HEK293T (cell line): ENCODE measurements around the gene OXGR1.

Source experiments
- BHLHE40 ChIP-seq: fragments of 450-650 bp; IDR thresholded peaks from 2 replicates; pipeline ENCODE4 v1.6.1; 2016; ENCODE audit warnings: mild to moderate bottlenecking, moderate library complexity, borderline replicate concordance
- CTBP1 ChIP-seq: fragments of 450-650 bp; IDR thresholded peaks from 2 replicates; pipeline ENCODE4 v1.6.1; 2016; ENCODE audit warnings: borderline replicate concordance
- SP1 ChIP-seq: fragments of 450-650 bp; IDR thresholded peaks from 2 replicates; pipeline ENCODE4 v1.6.1; 2017
- TARDBP ChIP-seq: fragments of 450-650 bp; IDR thresholded peaks from 2 replicates; pipeline ENCODE4 v1.6.1; 2016

DNA sequence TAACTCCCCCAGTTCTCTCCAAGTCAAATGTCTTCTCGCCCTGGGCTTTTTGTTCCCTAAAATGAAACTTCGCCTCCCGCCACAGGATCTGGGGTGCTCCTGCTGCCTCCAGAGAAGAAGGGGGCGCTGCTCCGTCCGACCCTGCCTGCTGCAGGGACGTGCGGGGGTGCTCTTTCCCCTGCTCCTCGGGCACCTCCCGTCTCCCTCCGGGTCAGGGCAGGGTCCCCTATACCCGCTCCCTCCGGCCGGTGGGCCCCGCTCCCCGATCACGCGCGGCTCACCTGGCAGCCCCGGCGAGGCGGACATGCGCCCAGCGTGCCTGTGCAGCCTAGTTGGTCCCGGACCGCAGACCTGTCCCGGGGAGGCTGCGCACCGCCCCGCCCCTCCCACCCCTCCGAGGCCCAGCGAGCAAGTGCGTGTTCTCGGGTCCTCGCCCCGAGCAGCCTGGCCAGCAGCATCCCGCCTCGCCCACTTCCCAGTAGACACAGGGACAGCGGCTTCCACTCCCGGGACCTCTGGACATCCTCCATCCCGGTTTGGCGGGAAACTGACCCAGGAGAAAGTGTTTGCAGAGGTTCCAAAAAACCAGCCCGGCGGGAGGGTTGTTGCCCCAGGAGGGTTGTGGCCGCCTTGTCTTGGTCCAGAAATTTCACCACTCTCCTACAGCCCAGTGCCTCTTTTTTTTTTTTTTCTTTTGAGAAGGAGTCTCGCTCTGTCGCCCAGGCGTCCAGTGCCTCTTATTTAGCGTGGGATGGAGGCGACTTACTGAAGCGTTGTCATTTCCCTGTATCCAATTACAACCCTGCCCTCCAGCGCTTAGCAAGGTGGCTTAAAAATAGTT lies at the start of gene OXGR1:
- TF ChIP-seq CTBP1 (no peak), TARDBP (no peak), SP1 (no peak), BHLHE40 (no peak)
